H1 (cell line): ENCODE results near the gene TBCD. TPM values are rescaled to one million over a fixed set of nuclear protein-coding genes. Genes with fewer than 3 reads are reported as not detected.

Source experiments
- CTCF ChIA-PET: fragments of 300-600 bp; sonication (Branson Sonifier 250); formaldehyde crosslinking; loops from one replicate; lab custom pipeline; 2021; ENCODE audit not compliant: partially characterized antibody; lab: Charles Lee
- POLR2A ChIA-PET: fragments of 300-600 bp; sonication (Branson Sonifier 250); formaldehyde crosslinking; loops from one replicate; lab custom pipeline; 2021; ENCODE audit warnings: inconsistent platforms; ENCODE audit not compliant: partially characterized antibody; lab: Charles Lee
- DNase-seq, 2 experiments: peaks; one replicate each; pipeline versions ENCODE4 v3.0.0 to v3.0.0-alpha.2; 2010 to 2022; ENCODE audit warnings: low spot score in 2 of 2, low read depth in 1 of 2, mixed read lengths in 1 of 2
- FAIRE-seq: peaks from 2 replicates; lab custom pipeline; 2011; peaks lifted over from hg19 to GRCh38; lab: Jason Lieb, UNC
- H2AFZ ChIP-seq: 2 replicates; pipeline ENCODE4 v1.8.1; 2012; ENCODE audit warnings: low read length, inconsistent platforms
- H2AK5ac ChIP-seq: 2 replicates; pipeline ENCODE4 v1.6.1; 2013; ENCODE audit warnings: low read depth, low read length
- H2BK120ac ChIP-seq: replicated peaks from 2 replicates; pipeline ENCODE3; 2013; ENCODE audit warnings: low read depth, low read length, inconsistent platforms
- H2BK12ac ChIP-seq: 2 replicates; pipeline ENCODE4 v1.6.1; 2013; ENCODE audit warnings: low read depth, low read length
- H2BK15ac ChIP-seq: 2 replicates; pipeline ENCODE4 v1.6.1; 2013; ENCODE audit warnings: low read length
- H2BK20ac ChIP-seq: 2 replicates; pipeline ENCODE4 v1.6.1; 2013; ENCODE audit warnings: low read length
- H2BK5ac ChIP-seq: 2 replicates; pipeline ENCODE4 v1.6.1; 2013; ENCODE audit warnings: low read depth, low read length
- H3K14ac ChIP-seq: 2 replicates; pipeline ENCODE4 v1.6.1; 2013; ENCODE audit warnings: inconsistent platforms; ENCODE audit not compliant: insufficient read length
- H3K18ac ChIP-seq: 2 replicates; pipeline ENCODE4 v1.6.1; 2013; ENCODE audit warnings: low read length; ENCODE audit errors: extremely low read depth
- H3K23ac ChIP-seq: 2 replicates; pipeline ENCODE4 v1.6.1; 2013; ENCODE audit warnings: inconsistent platforms; ENCODE audit not compliant: insufficient read length
- H3K23me2 ChIP-seq: 2 replicates; pipeline ENCODE4 v1.6.1; 2013; ENCODE audit warnings: low read depth, low read length
- H3K27ac ChIP-seq: 2 replicates; pipeline ENCODE4 v1.6.1; 2011; ENCODE audit warnings: low read depth, low read length, inconsistent platforms
- H3K27me3 ChIP-seq, 4 experiments: replicated peaks in 1 of 4; 1 replicate in 1 of 4; 2 replicates in 3 of 4; pipeline versions ENCODE4 v1.6.1 to v1.8.1; 2011 to 2013; ENCODE audit warnings: low read length in 3 of 4, mild to moderate bottlenecking in 3 of 4, inconsistent platforms in 2 of 4, mixed read lengths in 2 of 4, moderate library complexity in 1 of 4; ENCODE audit not compliant: control insufficient read depth in 3 of 4, insufficient read depth in 3 of 4; ENCODE audit errors: extremely low read depth in 1 of 4
- H3K36me3 ChIP-seq, 4 experiments: 2 replicates each; pipeline versions ENCODE4 v1.6.1 to v1.8.1; 2011 to 2013; ENCODE audit warnings: mild to moderate bottlenecking in 4 of 4, low read length in 3 of 4, moderate library complexity in 2 of 4, control low read depth in 1 of 4, inconsistent platforms in 1 of 4; ENCODE audit not compliant: insufficient read depth in 4 of 4, control insufficient read depth in 2 of 4
- H3K4ac ChIP-seq: replicated peaks from 2 replicates; pipeline ENCODE3; 2013; ENCODE audit warnings: low read length, low read depth, mixed read lengths, inconsistent platforms; ENCODE audit not compliant: insufficient read length
- H3K4me1 ChIP-seq, 4 experiments: replicated peaks in 1 of 4; 1 replicate in 1 of 4; 2 replicates in 3 of 4; pipeline versions ENCODE4 v1.6.1 to v1.8.1; 2011 to 2013; ENCODE audit warnings: low read length in 3 of 4, inconsistent platforms in 2 of 4, mixed read lengths in 1 of 4; ENCODE audit not compliant: insufficient read depth in 4 of 4, control insufficient read depth in 3 of 4
- H3K4me2 ChIP-seq, 2 experiments: 2 replicates each; pipeline versions ENCODE4 v1.6.1 to v1.8.1; 2011 to 2013; ENCODE audit warnings: low read depth in 2 of 2, low read length in 2 of 2, control low read depth in 1 of 2, inconsistent platforms in 1 of 2, mild to moderate bottlenecking in 1 of 2; ENCODE audit not compliant: insufficient read depth in 1 of 2
- H3K4me3 ChIP-seq, 4 experiments: fragments of 200-600, 300-600 bp in 1 of 4; sonication (generic), shearing (Covaris generic), sonication (Bioruptor Twin) in 1 of 4; 2 replicates each; pipeline versions ENCODE4 v1.5.1 to v1.8.1; 2011 to 2016; ENCODE audit warnings: low read length in 4 of 4, low read depth in 3 of 4, control low read depth in 2 of 4, inconsistent platforms in 2 of 4, mild to moderate bottlenecking in 2 of 4, mixed read lengths in 1 of 4, moderate library complexity in 1 of 4; ENCODE audit not compliant: insufficient read depth in 2 of 4; ENCODE audit errors: extremely low read depth in 1 of 4
- H3K56ac ChIP-seq: replicated peaks from 2 replicates; pipeline ENCODE3; 2013; ENCODE audit warnings: low read depth, mild to moderate bottlenecking, mixed read lengths, low read length, inconsistent platforms; ENCODE audit not compliant: insufficient read length
- H3K79me1 ChIP-seq: 2 replicates; pipeline ENCODE4 v1.6.1; 2013; ENCODE audit warnings: low read depth, low read length, control low read depth
- H3K79me2 ChIP-seq, 2 experiments: 2 replicates each; pipeline versions ENCODE4 v1.6.1 to v1.8.1; 2012 to 2013; ENCODE audit warnings: low read length in 2 of 2, mild to moderate bottlenecking in 2 of 2, inconsistent platforms in 1 of 2; ENCODE audit not compliant: insufficient read depth in 2 of 2, control insufficient read depth in 1 of 2
- H3K9ac ChIP-seq, 4 experiments: replicated peaks in 1 of 4; 1 replicate in 1 of 4; 2 replicates in 3 of 4; pipeline versions ENCODE4 v1.6.1 to v1.8.1; 2011 to 2013; ENCODE audit warnings: low read depth in 3 of 4, low read length in 3 of 4, control low read depth in 2 of 4, mild to moderate bottlenecking in 2 of 4, moderate library complexity in 2 of 4, inconsistent platforms in 1 of 4; ENCODE audit errors: extremely low read depth in 1 of 4
- H3K9me3 ChIP-seq, 2 experiments: 2 replicates each; pipeline versions ENCODE4 v1.6.1 to v1.8.1; 2012 to 2013; ENCODE audit warnings: mild to moderate bottlenecking in 2 of 2, moderate library complexity in 2 of 2, control low read depth in 1 of 2, inconsistent platforms in 1 of 2, low read depth in 1 of 2, low read length in 1 of 2, mixed read lengths in 1 of 2; ENCODE audit not compliant: insufficient read depth in 2 of 2
- H4K20me1 ChIP-seq, 2 experiments: replicated peaks in 1 of 2; 2 replicates each; pipeline versions ENCODE3 to v1.8.1; 2011 to 2013; ENCODE audit warnings: inconsistent platforms in 2 of 2, low read length in 2 of 2, mild to moderate bottlenecking in 1 of 2; ENCODE audit not compliant: insufficient read depth in 2 of 2, control insufficient read depth in 1 of 2
- H4K5ac ChIP-seq: 2 replicates; pipeline ENCODE4 v1.6.1; 2013; ENCODE audit warnings: low read length, low read depth, mixed read lengths, inconsistent platforms; ENCODE audit not compliant: insufficient read length
- H4K8ac ChIP-seq: 2 replicates; pipeline ENCODE4 v1.8.0; 2013; ENCODE audit warnings: mild to moderate bottlenecking, moderate library complexity, low read length, inconsistent platforms; ENCODE audit not compliant: insufficient read depth; ENCODE audit errors: extremely low read depth
- H4K91ac ChIP-seq: replicated peaks from 2 replicates; pipeline ENCODE3; 2013; ENCODE audit warnings: low read length, mixed read lengths, inconsistent platforms; ENCODE audit not compliant: insufficient read length
- BACH1 ChIP-seq: IDR thresholded peaks from 2 replicates; pipeline ENCODE4 v1.6.1; 2012; ENCODE audit warnings: low read length, improper control_type of control experiment
- CHD2 ChIP-seq: IDR thresholded peaks from 2 replicates; pipeline ENCODE4 v1.6.1; 2012; ENCODE audit warnings: low read length, improper control_type of control experiment
- EGR1 ChIP-seq: IDR thresholded peaks from 2 replicates; pipeline ENCODE4 v1.6.1; 2011; ENCODE audit warnings: low read depth, low read length, borderline replicate concordance
- GTF2F1 ChIP-seq: IDR thresholded peaks from 2 replicates; pipeline ENCODE4 v1.6.1; 2012; ENCODE audit warnings: low read depth, low read length, improper control_type of control experiment, borderline replicate concordance
- KDM1A ChIP-seq: fragments of 200-600, 300-600 bp; sonication (generic); IDR thresholded peaks from 2 replicates; pipeline ENCODE4 v1.7.1; 2016; ENCODE audit warnings: mild to moderate bottlenecking, low read length, borderline replicate concordance
- POLR2AphosphoS5 ChIP-seq: IDR thresholded peaks from 2 replicates; pipeline ENCODE4 v1.6.1; 2011; ENCODE audit warnings: low read depth, low read length
- RXRA ChIP-seq: IDR thresholded peaks from 2 replicates; pipeline ENCODE4 v1.6.1; 2011; ENCODE audit warnings: low read depth, mild to moderate bottlenecking, low read length, moderate library complexity; ENCODE audit not compliant: insufficient read depth
- SIRT6 ChIP-seq: IDR thresholded peaks from one replicate; pipeline ENCODE4 v1.7.1; 2012; ENCODE audit warnings: low read length, inconsistent platforms
- SRF ChIP-seq: IDR thresholded peaks from 2 replicates; pipeline ENCODE4 v1.6.1; 2011; ENCODE audit warnings: mild to moderate bottlenecking, low read depth, low read length, moderate library complexity
- WGBS, 2 experiments: shearing (Covaris generic) in 1 of 2; methylation state at CpG; one replicate each; pipeline versions ENCODE4 v1.1.6 to v1.1.7; 2013 to 2015; ENCODE audit warnings: low lambda C conversion rate in 2 of 2, mixed read lengths in 2 of 2, inconsistent platforms in 1 of 2, low coverage in 1 of 2, missing lambda C conversion rate in 1 of 2; ENCODE audit not compliant: insufficient replicate concordance in 2 of 2, insufficient coverage in 1 of 2, insufficient read length in 1 of 2; ENCODE audit errors: extremely low coverage in 1 of 2, missing lambda C conversion rate in 1 of 2; 5-methylcytosine and 5-hydroxymethylcytosine counted together
- polyA plus RNA-seq, 7 experiments: library from polyadenylated mRNA; depleted of rRNA in 3 of 7; stranded (reverse) in 5 of 7; unstranded in 2 of 7; fragments of >200 nt in 5 of 7; fragments of 200-250 nt in 2 of 7; gene quantifications; 1 replicate in 5 of 7; 2 replicates in 1 of 7; 4 replicates in 1 of 7; pipeline versions ENCODE4 v1.2.1 to v1.2.3, GENCODE V29; 2011 to 2013; ENCODE audit warnings: missing spikeins in 2 of 7, mixed read lengths in 2 of 7
- total RNA-seq: library from RNA; stranded (reverse); fragmentation: NEBNext Ultra II Directional; extraction: Animal tissue kit (Norgen Biotek cat#: 25700); gene quantifications from 2 replicates; pipeline ENCODE4 v1.2.1, GENCODE V29; 2021

Gene TBCD
- total and polyA plus RNA-seq, 2 of the 8 experiments (the other 6 are each of a cell fraction or from before 2014, with no cell fraction given), result 118 to 162 TPM

GRCh38 chr17:82979718-82980117 lies 227.9 kb downstream of the TBCD start:
- Histone ChIP-seq H3K4me1 (peaks cover 0 to 4% (median 0%) of the 10 kb centered on the region in 4 experiments; a peak in 1 of 7 replicates), H4K5ac (no peak overlapping the region), H3K27me3 (no peaks in the 10 kb centered on the region), H3K56ac (no peak overlapping the region), H2BK5ac (no peak overlapping the region), H2AFZ (no peak overlapping the region), H2BK120ac (no peak overlapping the region), H3K23me2 (no peaks in the 10 kb centered on the region), H4K20me1 (no peaks in the 10 kb centered on the region), H3K79me1 (no peaks in the 10 kb centered on the region), H4K91ac (no peak overlapping the region), H4K8ac (no peak overlapping the region), H3K27ac (no peak overlapping the region), H3K9me3 (peaks cover 15 to 28% of the 10 kb centered on the region in 2 experiments), H3K9ac (no peak overlapping the region), H3K4ac (no peak overlapping the region), H3K14ac (no peak overlapping the region), H3K4me3 (no peak overlapping the region), H2BK20ac (no peak overlapping the region), H2BK15ac (no peak overlapping the region), H3K4me2 (no peak overlapping the region), H2BK12ac (no peak overlapping the region), H3K36me3 (no peaks in the 10 kb centered on the region), H3K79me2 (no peaks in the 10 kb centered on the region), H2AK5ac (no peak overlapping the region), H3K23ac (no peak overlapping the region), H3K18ac (no peak overlapping the region)
- DNase-seq, result no peak
- ChIA-PET CTCF (interaction anchor here (1.1 kb wide), 1 partner anchor 46 kb away, joined by 3 read pairs; no protein-coding TSS in a partner anchor), POLR2A (interaction anchor here (1.1 kb wide), 1 partner anchor 18 kb away, joined by 3 read pairs; no protein-coding TSS in a partner anchor)
- no peak for FAIRE-seq
- 89% methylated on average over 1 of the region's 1 CpG; no CpG with 5 or more reads in 1 of the 2 experiments for WGBS, 2 experiments
- no peak for TF ChIP-seq BACH1
- no peak for TF ChIP-seq EGR1
- no peak for TF ChIP-seq CHD2
- no peak for TF ChIP-seq GTF2F1
- no peak for TF ChIP-seq POLR2AphosphoS5
- TF ChIP-seq SRF, result no peak
- TF ChIP-seq SIRT6, result no peak
- no peak for TF ChIP-seq KDM1A
- TF ChIP-seq RXRA, result no peak
